Endothelial cell of umbilical vein (primary cell): ENCODE measurements around the gene ERRFI1. TPM values are rescaled to one million over a fixed set of nuclear protein-coding genes. Genes with fewer than 3 reads are reported as not detected.

Experiments
- BruUV-seq: library from RNA; stranded (reverse); fragments of 400-500 nt; replicated peaks from 2 replicates; lab custom pipeline; 2021; lab: Mats Ljungman, UMichigan
- CTCF ChIA-PET: fragments of 300-600, 350-600 bp; sonication (Branson Sonifier 250); formaldehyde crosslinking; loops from one replicate; lab custom pipeline; 2021; ENCODE audit warnings: antibody characterized with exemption, inconsistent platforms; lab: Charles Lee
- POLR2A ChIA-PET: fragments of 300-600, 350-600 bp; sonication (Branson Sonifier 250); formaldehyde crosslinking; loops from one replicate; lab custom pipeline; 2021; ENCODE audit warnings: antibody characterized with exemption, inconsistent platforms; lab: Charles Lee
- DNase-seq: peaks from one replicate; pipeline ENCODE4 v3.0.0-alpha.2; 2011; ENCODE audit warnings: low read depth, low spot score
- FAIRE-seq: peaks from 2 replicates; lab custom pipeline; 2011; peaks lifted over from hg19 to GRCh38; lab: Jason Lieb, UNC
- H2AFZ ChIP-seq: 2 replicates; pipeline ENCODE4 v1.6.0; 2012; ENCODE audit warnings: low read depth, low read length, control low read depth, inconsistent platforms
- H3K27ac ChIP-seq: 2 replicates; pipeline ENCODE4 v1.5.1; 2011; ENCODE audit warnings: low read depth, mild to moderate bottlenecking, control low read depth, low read length, moderate library complexity; ENCODE audit not compliant: insufficient read depth
- H3K27me3 ChIP-seq, 2 experiments: 2 replicates each; pipeline versions ENCODE4 v1.6.0 to v1.6.1; 2011; ENCODE audit warnings: low read length in 2 of 2, mixed read lengths in 1 of 2; ENCODE audit not compliant: control insufficient read depth in 2 of 2, insufficient read depth in 2 of 2
- H3K36me3 ChIP-seq, 2 experiments: 2 replicates in 1 of 2; 3 replicates in 1 of 2; pipeline ENCODE4 v1.5.1; 2011; ENCODE audit warnings: low read length in 2 of 2, mild to moderate bottlenecking in 1 of 2, moderate library complexity in 1 of 2; ENCODE audit not compliant: control insufficient read depth in 2 of 2, insufficient read depth in 2 of 2; ENCODE audit errors: extremely low read depth in 1 of 2
- H3K4me1 ChIP-seq: 3 replicates; pipeline ENCODE4 v1.5.1; 2011; ENCODE audit warnings: mild to moderate bottlenecking, low read length; ENCODE audit not compliant: control insufficient read depth, insufficient read depth; ENCODE audit errors: extremely low read depth
- H3K4me2 ChIP-seq: 2 replicates; pipeline ENCODE4 v1.6.1; 2011; ENCODE audit warnings: low read length, control low read depth, mixed read lengths; ENCODE audit not compliant: insufficient read depth
- H3K4me3 ChIP-seq, 3 experiments: fragments of 200-600 bp in 1 of 3; sonication (generic), shearing (Covaris generic) in 1 of 3; replicated peaks in 1 of 3; 2 replicates each; pipeline ENCODE4 v1.5.1; 2011 to 2016; ENCODE audit warnings: control low read depth in 3 of 3, low read length in 3 of 3, mild to moderate bottlenecking in 2 of 3, inconsistent platforms in 1 of 3, low read depth in 1 of 3, moderate library complexity in 1 of 3; ENCODE audit not compliant: insufficient read depth in 1 of 3
- H3K79me2 ChIP-seq: 2 replicates; pipeline ENCODE4 v1.6.0; 2012; ENCODE audit warnings: low read length, inconsistent platforms; ENCODE audit not compliant: control insufficient read depth, insufficient read depth
- H3K9ac ChIP-seq: replicated peaks from 2 replicates; pipeline ENCODE3; 2011; ENCODE audit warnings: low read length, control low read depth; ENCODE audit not compliant: insufficient read depth; ENCODE audit errors: extremely low read depth
- H3K9me1 ChIP-seq: replicated peaks from 3 replicates; pipeline ENCODE4 v1.6.0; 2011; ENCODE audit warnings: mild to moderate bottlenecking, low read length; ENCODE audit not compliant: control insufficient read depth, insufficient read depth; ENCODE audit errors: extremely low read depth
- H3K9me3 ChIP-seq: replicated peaks from 2 replicates; pipeline ENCODE4 v1.5.1; 2012; ENCODE audit warnings: low read length, inconsistent platforms; ENCODE audit not compliant: control insufficient read depth, insufficient read depth
- H4K20me1 ChIP-seq: replicated peaks from 2 replicates; pipeline ENCODE3; 2011; ENCODE audit warnings: mild to moderate bottlenecking, low read length; ENCODE audit not compliant: control insufficient read depth, insufficient read depth; ENCODE audit errors: extremely low read depth
- CTCF ChIP-seq, 2 donors: IDR thresholded peaks; 1 replicate in 1 of 2; 2 replicates in 1 of 2; pipeline ENCODE4 v1.5.1; 2011; ENCODE audit warnings: low read length in 2 of 2, mild to moderate bottlenecking in 2 of 2, moderate library complexity in 2 of 2, control low read depth in 1 of 2, inconsistent platforms in 1 of 2, low read depth in 1 of 2; ENCODE audit not compliant: insufficient read depth in 1 of 2; ENCODE audit errors: extremely low read depth in 1 of 2
- EZH2 ChIP-seq: IDR thresholded peaks from 2 replicates; pipeline ENCODE4 v1.6.1; 2012; ENCODE audit warnings: borderline replicate concordance, low read depth, mild to moderate bottlenecking, moderate library complexity, low read length, inconsistent platforms; ENCODE audit not compliant: severe bottlenecking
- FOS ChIP-seq: IDR thresholded peaks from 2 replicates; pipeline ENCODE4 v1.6.1; 2011; ENCODE audit warnings: mild to moderate bottlenecking, low read length, moderate library complexity, borderline replicate concordance; ENCODE audit not compliant: insufficient read depth
- GATA2 ChIP-seq: IDR thresholded peaks from 2 replicates; pipeline ENCODE4 v1.7.0; 2011; ENCODE audit warnings: low read depth, mild to moderate bottlenecking, moderate library complexity, mixed read lengths, low read length; ENCODE audit not compliant: insufficient read length, insufficient read depth
- JUN ChIP-seq: IDR thresholded peaks from 2 replicates; pipeline ENCODE4 v1.6.1; 2011; ENCODE audit warnings: borderline replicate concordance, low read depth; ENCODE audit not compliant: insufficient read length, insufficient read depth
- MAX ChIP-seq: IDR thresholded peaks from 2 replicates; pipeline ENCODE4 v1.6.1; 2011; ENCODE audit not compliant: insufficient read depth, insufficient read length
- MYC ChIP-seq: IDR thresholded peaks from one replicate; pipeline ENCODE4 v1.6.1; 2011; ENCODE audit warnings: mild to moderate bottlenecking, low read depth, low read length
- POLR2A ChIP-seq: IDR thresholded peaks from 2 replicates; pipeline ENCODE4 v1.6.1; 2012; ENCODE audit warnings: low read depth, mild to moderate bottlenecking, control low read depth, low read length
- POLR2AphosphoS5 ChIP-seq: IDR thresholded peaks from 2 replicates; pipeline ENCODE4 v1.6.1; 2012; ENCODE audit warnings: low read depth, mild to moderate bottlenecking, control low read depth, low read length, moderate library complexity; ENCODE audit not compliant: insufficient read depth
- dilution Hi-C: fragments of 300-500 bp; cut with MboI; formaldehyde crosslinking; loops from one replicate; pipeline ENCODE4 v1.15.0; 2019; ENCODE audit warnings: low sequenced_read_pairs; ENCODE audit not compliant: extremely low pct_ligation_motif_present
- intact Hi-C: fragments of 100-400 bp; cut with micrococcal nuclease; formaldehyde crosslinking; loops from one replicate; pipeline ENCODE4 v1.10.0; 2022
- polyA plus RNA-seq, 4 experiments: library from polyadenylated mRNA; depleted of rRNA in 3 of 4; stranded (reverse) in 3 of 4; unstranded in 1 of 4; fragments of >200 nt; gene quantifications; 2 replicates each; pipeline versions ENCODE4 v1.2.1 to v1.2.3, GENCODE V29; 2011 to 2012; ENCODE audit warnings: missing spikeins in 1 of 4
- total RNA-seq: library from RNA; stranded (reverse); gene quantifications from 2 replicates; pipeline ENCODE4 v1.2.3, GENCODE V29; 2021

ERRFI1 gene
- total and polyA plus RNA-seq, 2 donors (not counting 3 experiments of a cell fraction or from before 2014, with no cell fraction given) = 28.1 to 32.0 TPM

DNA sequence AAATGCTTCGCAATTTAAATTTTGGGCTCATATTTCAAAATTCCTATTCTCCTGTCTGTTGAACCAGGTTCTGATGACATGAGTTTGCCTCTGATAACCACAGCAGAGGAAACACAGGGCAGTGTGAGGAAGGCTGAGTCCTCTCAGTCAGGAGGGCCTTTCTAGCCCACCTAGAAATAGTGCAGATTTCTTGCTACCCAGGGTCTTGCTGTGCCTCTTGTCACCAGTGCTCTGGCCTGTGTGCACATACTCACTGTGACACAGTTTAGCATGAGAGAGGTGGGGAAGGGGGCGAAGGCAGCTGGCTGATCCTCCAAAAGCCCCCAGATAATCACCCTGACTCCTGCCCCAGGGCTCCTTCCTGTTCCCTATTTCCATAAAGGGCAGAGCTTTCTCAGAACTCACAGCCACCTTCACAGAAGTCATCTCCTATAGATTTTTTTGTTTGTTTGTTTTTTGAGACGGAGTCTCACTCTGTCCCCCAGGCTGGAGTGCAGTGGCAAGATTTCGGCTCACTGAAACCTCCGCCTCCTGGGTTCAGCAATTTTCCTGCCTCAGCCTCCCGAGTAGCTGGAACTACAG lies 23.7 kb downstream of the ERRFI1 start:
- no peak for DNase-seq
- Histone ChIP-seq H4K20me1 (no peaks in the 10 kb centered on the region), H3K4me2 (no peak overlapping the region), H3K9ac (no peak overlapping the region), H3K9me3 (no peaks in the 10 kb centered on the region), H3K27me3 (no peaks in the 10 kb centered on the region), H3K4me1 (peaks cover 20% of the 10 kb centered on the region), H3K36me3 (no peaks in the 10 kb centered on the region), H3K79me2 (no peaks in the 10 kb centered on the region), H2AFZ (no peak overlapping the region), H3K9me1 (no peaks in the 10 kb centered on the region), H3K4me3 (no peak overlapping the region), H3K27ac (no peak overlapping the region)
- FAIRE-seq = no peak
- CTCF ChIA-PET = no interaction called here
- TF ChIP-seq MYC = no peak
- TF ChIP-seq MAX = no peak
- no peak for TF ChIP-seq JUN
- no peak for TF ChIP-seq CTCF (IDR thresholded peaks at IDR 0.05; ENCODE audit: extremely low read depth in 1 of 2, insufficient read depth in 1 of 2, low read depth in 1 of 2, low read length in 2 of 2)
- no peak for TF ChIP-seq POLR2AphosphoS5
- no peak for TF ChIP-seq FOS
- TF ChIP-seq EZH2 = no peak
- no peak for TF ChIP-seq GATA2
- no peak for TF ChIP-seq POLR2A
- POLR2A ChIA-PET = no interaction called here
- intact Hi-C loops (no loop called here), dilution Hi-C loops (no loop called here)
- no TSS peak for BruUV-seq
